Stimulated activated CD4-positive, alpha-beta T cell treated with anti-CD3 and anti-CD28 coated beads, Interleukin-1b, Interleukin-23, amount 100 ng/mL, for 24 hours (primary cell): Measurements from ENCODE around the gene NPPC.
"Not testable (repeated sequence)": the region's sequence is repeated elsewhere in the genome, so short reads cannot be mapped to it uniquely, and the experiment has no call there.

ENCODE experiments used
- DNase-seq, 4 experiments: peaks; one replicate each; pipeline ENCODE4 v3.0.0-alpha.2; 2020; ENCODE audit warnings: low read depth in 4 of 4, low spot score in 1 of 4

Gene NPPC

DNA sequence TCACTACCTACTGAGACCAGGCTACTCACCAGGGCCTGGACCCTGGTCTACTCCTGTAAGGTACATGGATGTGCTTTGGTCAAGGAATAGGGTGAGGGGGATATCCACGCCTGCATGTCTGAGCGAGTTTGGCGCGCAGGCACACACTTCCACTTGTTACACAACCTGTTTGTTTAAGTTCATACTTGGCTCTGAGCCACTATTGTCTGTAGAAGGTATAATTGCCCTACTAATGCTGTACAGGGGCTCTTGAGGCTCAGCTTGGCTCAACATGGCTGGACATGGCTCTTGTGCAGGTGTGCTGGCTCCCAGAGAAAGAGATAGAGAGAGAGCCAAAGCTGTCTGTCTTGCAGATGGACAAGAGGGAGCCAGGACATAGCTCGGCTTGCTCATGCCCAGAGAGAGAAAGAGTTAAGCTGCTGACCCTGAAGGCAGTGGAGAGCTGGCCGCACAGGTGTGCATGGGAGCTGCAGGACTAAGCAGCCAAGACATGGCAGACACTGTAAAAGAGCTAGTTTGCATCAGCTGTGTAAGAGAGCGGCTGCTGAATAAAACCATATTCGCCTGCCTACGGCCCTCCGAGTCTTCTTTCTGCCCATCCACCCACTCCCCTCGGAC, 35.2 kb downstream of the NPPC start:
- no peak for DNase-seq

DNA sequence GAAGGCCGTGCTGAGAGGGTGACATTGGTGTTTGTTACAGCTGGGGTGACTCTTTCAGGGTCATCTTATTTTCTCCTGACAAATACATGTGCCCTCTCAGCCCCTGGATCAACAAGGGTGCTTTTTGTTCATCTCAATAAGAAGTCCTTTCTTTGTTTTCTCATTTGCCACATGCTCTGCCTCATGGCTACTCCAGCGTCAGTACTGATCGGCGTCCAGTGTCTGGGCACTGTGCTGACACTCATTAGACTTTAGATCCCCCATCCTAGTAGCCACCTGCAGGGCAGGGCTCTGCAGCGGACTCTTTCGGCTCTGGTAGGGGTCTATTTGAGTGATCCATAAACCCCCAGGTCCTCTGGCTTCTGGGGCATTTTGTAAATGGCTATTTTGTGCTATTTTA, 38.4 kb downstream of the NPPC start:
- no peak for DNase-seq

DNA sequence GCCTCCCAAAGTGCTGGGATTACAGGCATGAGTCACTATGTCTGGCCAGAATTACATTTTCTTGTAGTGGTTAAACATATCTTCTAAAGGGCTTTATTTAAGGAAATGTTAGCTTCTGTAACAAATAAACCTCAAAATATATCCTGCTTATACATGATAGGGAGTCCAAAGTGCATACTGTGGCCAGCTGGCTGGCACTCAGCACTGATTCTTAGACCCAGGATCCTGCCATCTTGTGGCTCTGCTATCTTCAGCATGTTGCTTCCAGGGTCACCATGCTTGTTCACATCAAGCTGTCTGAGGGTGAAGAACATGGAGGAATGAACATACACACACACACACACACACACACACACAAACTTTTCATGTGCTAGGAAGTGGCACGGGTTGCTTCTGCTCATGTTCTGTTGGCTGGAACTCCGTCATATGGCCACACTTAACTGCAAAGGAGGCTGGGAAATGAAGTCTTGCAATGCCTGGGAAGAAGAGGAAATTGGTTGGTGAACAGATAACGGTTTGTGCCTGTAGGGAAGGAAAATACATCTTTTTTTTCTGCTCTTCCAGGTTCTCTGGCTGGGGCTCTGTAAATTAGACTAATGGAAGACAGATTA, 40.0 kb downstream of the NPPC start:
- DNase-seq = no peak

DNA sequence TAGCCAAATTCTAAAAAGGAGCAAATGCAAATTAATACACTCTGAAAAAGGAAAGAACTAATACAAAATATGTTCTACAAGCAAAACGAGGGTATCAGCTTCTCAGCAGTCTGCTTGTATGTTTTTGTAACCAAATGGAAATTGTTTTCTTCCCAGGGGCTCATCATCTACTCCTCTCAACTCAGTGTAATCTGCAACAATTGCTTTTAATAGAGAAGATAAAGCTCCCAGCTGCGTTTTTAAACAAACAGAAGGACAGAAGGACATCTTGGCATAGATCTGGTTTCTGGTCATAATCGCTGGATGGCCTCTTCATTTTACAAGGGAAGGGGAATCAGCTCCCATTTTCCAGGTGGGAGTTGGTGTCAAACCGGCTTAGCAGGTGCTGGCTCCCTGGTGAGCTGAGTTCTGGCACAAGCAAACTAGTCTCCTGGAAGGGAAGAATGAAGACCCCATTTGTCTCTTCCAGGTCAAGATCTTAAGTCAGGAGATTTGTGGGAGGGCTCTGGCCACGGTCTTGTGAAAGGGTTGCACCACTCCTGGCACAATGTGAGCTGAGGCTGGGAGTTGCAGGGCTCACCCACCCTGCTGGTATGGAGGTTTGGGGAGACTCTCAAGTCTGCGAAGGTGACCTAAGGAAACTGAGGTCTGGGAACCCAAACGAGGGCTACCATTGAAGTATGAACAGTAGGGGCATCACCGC, 41.6 kb downstream of the NPPC start:
- DNase-seq = no peak

DNA sequence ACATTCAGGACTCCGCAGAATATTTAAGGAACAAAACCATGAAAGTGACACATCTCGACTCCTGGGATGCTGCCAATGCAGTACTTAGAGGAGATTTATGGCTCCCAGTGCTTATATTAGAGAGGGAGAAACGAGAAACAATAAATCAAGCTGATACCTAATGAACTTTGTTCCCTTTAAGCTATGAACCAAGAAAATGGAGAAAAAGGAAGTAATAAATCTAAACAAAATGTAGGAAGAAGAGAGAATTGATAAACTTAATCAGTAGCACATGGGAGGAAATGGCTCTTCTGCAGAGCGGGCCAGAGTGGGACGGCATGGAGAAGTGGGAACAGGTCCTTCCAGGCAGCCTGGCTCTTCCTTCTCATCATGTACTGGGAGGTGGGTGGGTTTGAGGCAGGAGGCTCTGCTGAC, 42.7 kb downstream of the NPPC start:
- no peak for DNase-seq

DNA sequence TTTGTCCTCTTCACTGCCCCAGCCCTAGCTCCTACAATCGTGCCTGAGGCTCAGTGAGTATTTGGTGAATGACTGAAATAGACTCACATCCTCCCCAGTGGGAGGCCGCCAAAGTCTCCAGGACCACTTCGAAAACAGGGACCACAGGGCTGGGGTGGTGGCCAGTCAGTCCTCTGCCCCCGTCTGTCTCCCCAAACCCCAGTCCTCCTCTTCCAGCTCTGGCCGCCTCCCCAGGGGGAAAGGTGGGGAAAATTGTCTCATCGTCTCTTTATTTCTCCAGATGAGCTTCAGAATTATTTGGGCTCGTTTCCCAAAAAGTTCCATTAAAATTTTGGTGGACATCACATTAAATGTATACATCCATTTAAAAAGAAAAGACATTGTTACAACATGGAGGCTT, 43.5 kb downstream of the NPPC start:
- DNase-seq = no peak

DNA sequence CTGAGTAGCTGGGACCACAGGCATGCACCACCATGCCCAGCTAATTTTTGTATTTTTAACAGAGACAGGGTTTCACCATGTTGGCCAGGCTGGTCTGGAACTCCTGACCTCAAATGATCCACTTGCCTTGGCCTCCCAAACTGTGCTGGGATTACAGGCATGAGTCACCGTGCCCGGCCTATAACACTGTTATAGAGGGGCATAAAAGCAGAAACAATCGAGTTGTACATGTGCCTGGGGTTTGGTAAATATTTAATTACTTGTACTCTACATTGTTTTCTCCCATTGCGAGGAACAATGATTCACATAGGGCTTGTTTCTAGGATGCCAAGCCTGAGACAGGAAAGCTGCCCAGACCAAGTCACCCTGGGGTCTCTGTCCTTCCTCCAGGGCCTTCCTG, 45.8 kb downstream of the NPPC start:
- not testable (repeated sequence) for DNase-seq

DNA sequence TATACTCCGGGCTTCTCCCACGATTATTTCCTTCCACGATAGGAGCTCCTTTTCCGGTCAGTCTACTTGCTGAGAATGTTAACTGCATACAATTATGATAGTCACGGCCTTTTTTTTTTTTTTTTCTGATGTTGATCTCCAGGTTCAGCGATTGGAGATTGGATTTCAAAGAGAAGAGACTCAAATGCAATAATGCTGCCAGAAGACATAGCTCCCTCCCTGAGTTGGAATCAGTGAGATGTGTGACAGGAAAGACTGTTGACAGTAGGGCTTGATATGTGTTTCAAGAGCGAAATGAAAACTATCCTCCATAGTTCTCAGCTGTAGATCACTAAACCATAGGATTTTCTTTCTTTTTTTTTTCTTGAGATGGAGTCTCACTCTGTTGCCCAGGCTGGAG, 47.0 kb downstream of the NPPC start:
- no peak for DNase-seq

DNA sequence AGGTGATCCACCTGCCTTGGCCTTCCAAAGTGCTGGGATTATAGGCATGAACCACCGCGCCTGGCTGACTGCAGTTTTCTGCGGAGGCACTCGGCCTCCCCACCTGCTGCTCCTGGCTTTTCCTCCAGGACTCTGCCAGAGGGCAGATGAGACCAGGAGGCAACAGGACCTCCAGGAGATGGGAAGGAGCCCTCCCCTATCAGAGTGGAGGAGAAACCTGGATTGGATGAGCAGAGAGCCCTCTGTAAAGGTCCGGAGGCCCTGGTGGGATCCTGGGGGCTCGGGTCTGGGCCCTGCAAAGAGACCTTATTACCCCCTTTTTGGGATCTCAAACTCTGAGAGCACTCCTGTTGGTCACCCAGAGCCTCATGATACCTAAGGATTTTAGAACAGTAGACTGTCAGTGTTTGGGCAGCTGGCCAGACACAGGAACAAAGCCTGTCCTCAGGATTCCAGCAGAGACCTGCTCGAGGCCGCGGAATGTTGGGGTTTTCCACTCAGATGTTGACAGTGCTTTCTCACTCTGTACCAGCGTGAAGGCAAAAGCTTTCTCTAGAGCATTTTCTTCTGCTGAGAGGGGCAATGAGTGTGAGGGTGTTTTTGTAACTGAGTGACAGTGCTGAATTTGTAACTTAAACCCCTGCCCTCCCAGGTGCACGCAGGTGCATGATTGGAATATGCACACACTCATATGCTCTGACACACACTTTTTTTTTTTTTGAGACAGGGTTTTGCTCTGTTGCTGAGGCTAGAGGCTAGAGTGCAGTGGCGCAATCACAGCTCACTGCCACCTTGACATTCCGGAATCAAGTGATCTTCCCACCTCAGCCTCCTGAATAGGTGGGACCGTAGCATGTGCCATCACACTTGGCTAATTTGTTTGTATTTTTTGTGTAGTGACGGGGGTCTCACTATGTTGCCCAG, 48.4 kb downstream of the NPPC start:
- no peak for DNase-seq

DNA sequence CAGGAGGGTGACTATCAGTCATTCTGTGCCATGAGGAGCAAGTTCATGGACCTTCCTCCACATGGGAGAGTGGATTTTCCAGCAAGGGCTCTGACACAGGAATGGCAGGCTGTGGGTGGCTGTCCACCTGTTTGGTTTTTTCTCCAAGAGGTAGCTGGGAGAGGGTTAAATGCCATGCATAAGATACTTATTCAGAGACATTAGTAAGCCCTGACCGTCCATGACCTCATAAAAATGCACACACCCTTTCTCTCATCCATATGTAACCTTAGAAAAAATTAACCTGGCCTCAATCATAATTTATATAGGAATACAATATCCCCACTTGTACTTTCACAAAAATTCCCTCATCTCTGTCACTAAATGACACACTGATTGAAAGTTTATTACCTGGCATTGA, 51.3 kb downstream of the NPPC start:
- DNase-seq = no peak
